GM18867 (cell line): ENCODE measurements around the gene PTGDR2.

Experiments used
- ATAC-seq: cut with Tn5 transposase; IDR thresholded peaks from one replicate; pipeline ENCODE4 v1.9.1; 2021; ENCODE audit warnings: mild to moderate bottlenecking, moderate library complexity; ENCODE audit not compliant: unreplicated experiment

Gene PTGDR2

GRCh38 chr11:60813324-60813723 lies 42.4 kb downstream of the PTGDR2 start:
- no peak for ATAC-seq

GRCh38 chr11:60810569-60810968 lies 45.2 kb downstream of the PTGDR2 start:
- ATAC-seq, result no peak

GRCh38 chr11:60810151-60810550 lies 45.6 kb downstream of the PTGDR2 start:
- ATAC-seq, result no peak

GRCh38 chr11:60809691-60810090 lies 46.1 kb downstream of the PTGDR2 start:
- ATAC-seq, result no peak

- no peak for ATAC-seq
Observed at GRCh38 chr11:60809249-60809648, 46.5 kb downstream of the PTGDR2 start.

- ATAC-seq, result no peak
Observed at GRCh38 chr11:60803273-60803936, 52.3 kb downstream of the PTGDR2 start.

- ATAC-seq, result no peak
Observed at GRCh38 chr11:60801194-60801593, 54.6 kb downstream of the PTGDR2 start.
